Mammary epithelial cell (primary cell): ENCODE results near the gene RABGAP1L.

Experiments used
- CTCF ChIP-seq, 2 donors: IDR thresholded peaks in 1 of 2; conservative IDR thresholded peaks in 1 of 2; 2 replicates each; pipeline ENCODE4 v1.5.1; 2011 to 2012; ENCODE audit warnings: inconsistent platforms in 2 of 2, low read length in 2 of 2, mild to moderate bottlenecking in 2 of 2, control low read depth in 1 of 2, low read depth in 1 of 2; ENCODE audit not compliant: insufficient read depth in 1 of 2; ENCODE audit errors: extremely low read depth in 1 of 2
- EZH2 ChIP-seq: IDR thresholded peaks from 2 replicates; pipeline ENCODE4 v1.6.1; 2012; ENCODE audit warnings: low read length, inconsistent platforms, borderline replicate concordance

- TF ChIP-seq CTCF (conservative IDR thresholded peaks at IDR 0.05 in 1 of 2, IDR thresholded peaks at IDR 0.05 in 1 of 2; ENCODE audit: extremely low read depth in 1 of 2, insufficient read depth in 1 of 2, low read depth in 1 of 2, low read length in 2 of 2) (no peak), EZH2 (no peak)
Observed at GRCh38 chr1:174958396-174958795, 799.1 kb downstream of the RABGAP1L start.
